Activated naive CD8-positive, alpha-beta T cell treated with anti-CD3 and anti-CD28 coated beads, Interleukin-2, amount 50 U/mL, for 24 hours (primary cell): ENCODE data around the gene TRAPPC6A.

ENCODE experiments used
- ATAC-seq: fragments of 150-1000 bp; cut with Tn5 transposase; one replicate; pipeline ENCODE4 v1.10.0; 2021
- DNase-seq: peaks from one replicate; pipeline ENCODE4 v3.0.0; 2021
- H3K27ac Mint-ChIP-seq: one replicate; pipeline ENCODE4 v1.8.0; 2021; ENCODE audit warnings: mild to moderate bottlenecking, mixed read lengths
- H3K27me3 Mint-ChIP-seq: one replicate; pipeline ENCODE4 v1.8.0; 2021; ENCODE audit warnings: mixed read lengths
- H3K36me3 Mint-ChIP-seq: one replicate; pipeline ENCODE4 v1.8.0; 2021; ENCODE audit warnings: low read depth, mixed read lengths
- H3K4me1 Mint-ChIP-seq: one replicate; pipeline ENCODE4 v1.8.0; 2021; ENCODE audit warnings: mixed read lengths
- H3K4me3 Mint-ChIP-seq: one replicate; pipeline ENCODE4 v1.8.0; 2021; ENCODE audit warnings: mild to moderate bottlenecking, moderate library complexity, mixed read lengths
- H3K9me3 Mint-ChIP-seq: one replicate; pipeline ENCODE4 v1.8.0; 2021; ENCODE audit warnings: mixed read lengths

Gene TRAPPC6A

DNA sequence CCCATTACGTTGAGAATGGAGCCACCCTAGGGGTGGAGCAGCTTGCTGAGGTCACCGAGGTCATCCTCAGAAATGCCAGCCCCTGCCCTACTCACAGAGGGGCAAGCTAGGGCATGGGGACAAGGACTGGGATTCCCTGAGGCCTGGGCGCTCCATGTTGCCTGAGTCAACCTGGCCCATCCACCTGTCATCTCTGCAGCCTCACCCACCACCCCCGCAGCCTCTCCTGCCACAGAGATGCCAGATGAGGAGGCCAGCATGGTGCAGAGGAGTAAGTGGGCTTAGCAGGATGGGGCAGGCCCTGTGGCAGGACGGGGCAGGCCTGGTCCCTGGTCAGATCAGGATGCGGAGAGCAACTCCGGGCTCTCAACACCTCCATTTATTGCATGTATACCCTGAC, 26.7 kb downstream of the TRAPPC6A start:
- Mint-ChIP-seq H3K36me3 (peaks cover 3% of the 10 kb centered on the region), H3K27me3 (peaks cover 24% of the 10 kb centered on the region), H3K9me3 (no peaks in the 10 kb centered on the region), H3K4me3 (no peak overlapping the region), H3K4me1 (peaks cover 20% of the 10 kb centered on the region), H3K27ac (no peak overlapping the region)
- DNase-seq (no peak), ATAC-seq (no peak)

DNA sequence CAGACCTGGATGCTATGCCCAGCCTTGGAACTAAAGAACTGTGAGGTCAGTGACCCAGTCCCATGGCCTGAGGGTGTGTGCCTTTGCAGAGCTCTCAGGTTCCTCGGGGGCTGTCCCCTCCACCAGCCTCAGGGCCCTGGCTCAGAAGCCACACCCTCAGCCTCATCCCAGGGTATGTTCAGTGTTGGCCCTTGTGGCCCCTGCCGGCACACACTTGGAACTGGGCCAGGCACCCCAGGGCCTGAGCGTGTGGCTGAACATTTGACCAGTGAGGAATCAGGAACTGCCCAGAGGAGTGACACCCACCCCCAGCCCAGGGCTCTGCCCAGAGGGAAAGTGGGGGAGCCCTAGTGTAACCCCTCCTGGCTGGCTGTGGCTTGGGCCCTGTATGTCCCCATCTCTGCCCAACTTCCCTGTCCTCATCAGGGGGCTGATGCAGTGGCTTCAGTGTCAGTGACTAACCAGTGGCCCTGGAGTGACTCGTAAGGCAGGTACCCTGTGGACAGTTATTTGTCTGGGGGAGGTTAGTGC, 27.2 kb downstream of the TRAPPC6A start:
- peaks cover 24% of the 10 kb centered on the region for H3K27me3 Mint-ChIP-seq
- ATAC-seq (no peak), DNase-seq (no peak)
- H3K27ac Mint-ChIP-seq, result no peak overlapping the region
- H3K9me3 Mint-ChIP-seq, result no peaks in the 10 kb centered on the region
- H3K4me1 Mint-ChIP-seq, result peaks cover 20% of the 10 kb centered on the region
- H3K36me3 Mint-ChIP-seq, result peaks cover 3% of the 10 kb centered on the region
- H3K4me3 Mint-ChIP-seq, result no peak overlapping the region

DNA sequence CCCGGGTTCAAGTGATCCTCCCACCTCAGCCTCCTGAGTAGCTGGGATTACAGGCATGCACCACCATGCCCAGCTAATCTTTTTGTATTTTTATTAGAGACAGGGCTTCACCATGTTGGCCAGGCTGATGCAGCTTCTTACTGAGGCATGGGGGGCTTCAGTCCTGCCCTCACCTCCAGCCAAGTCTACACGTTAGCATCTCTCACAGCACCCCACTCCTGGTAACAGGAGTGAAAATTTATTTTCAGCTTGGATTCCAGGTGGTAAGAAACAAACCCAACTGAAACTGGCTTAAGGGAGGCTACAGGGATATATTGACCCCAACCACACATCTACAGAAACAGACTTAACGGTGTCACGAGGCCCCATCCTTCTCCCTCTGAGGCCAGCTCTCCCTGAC, 27.9 kb downstream of the TRAPPC6A start:
- DNase-seq (no peak), ATAC-seq (no peak)
- Mint-ChIP-seq H3K4me3 (no peak overlapping the region), H3K9me3 (no peaks in the 10 kb centered on the region), H3K4me1 (peaks cover 20% of the 10 kb centered on the region), H3K27ac (no peak overlapping the region), H3K27me3 (peaks cover 21% of the 10 kb centered on the region), H3K36me3 (peaks cover 3% of the 10 kb centered on the region)

DNA sequence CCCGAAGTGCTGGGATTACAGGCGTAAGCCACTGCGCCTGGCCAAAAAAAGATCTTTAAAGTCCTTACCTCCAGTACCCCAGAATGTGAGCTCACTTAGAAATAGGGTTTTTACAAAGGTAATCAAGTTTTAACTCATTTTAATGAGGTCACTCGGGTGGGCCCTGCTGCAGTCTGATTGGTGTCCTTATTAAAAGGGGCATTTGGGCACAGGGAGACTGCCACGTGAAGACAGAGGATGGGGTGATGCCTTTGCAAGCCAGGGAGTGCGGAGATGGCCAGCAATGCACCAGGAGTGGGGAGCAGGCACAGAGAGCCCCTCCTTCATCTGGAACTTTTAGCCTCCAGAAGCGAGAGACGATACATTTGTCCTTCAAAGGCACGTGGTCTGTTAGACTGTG, 28.9 kb downstream of the TRAPPC6A start:
- no peak for ATAC-seq
- Mint-ChIP-seq H3K27ac (no peak overlapping the region), H3K4me1 (peaks cover 16% of the 10 kb centered on the region), H3K4me3 (no peak overlapping the region), H3K9me3 (no peaks in the 10 kb centered on the region), H3K27me3 (peaks cover 14% of the 10 kb centered on the region), H3K36me3 (peaks cover 3% of the 10 kb centered on the region)
- DNase-seq, result no peak

DNA sequence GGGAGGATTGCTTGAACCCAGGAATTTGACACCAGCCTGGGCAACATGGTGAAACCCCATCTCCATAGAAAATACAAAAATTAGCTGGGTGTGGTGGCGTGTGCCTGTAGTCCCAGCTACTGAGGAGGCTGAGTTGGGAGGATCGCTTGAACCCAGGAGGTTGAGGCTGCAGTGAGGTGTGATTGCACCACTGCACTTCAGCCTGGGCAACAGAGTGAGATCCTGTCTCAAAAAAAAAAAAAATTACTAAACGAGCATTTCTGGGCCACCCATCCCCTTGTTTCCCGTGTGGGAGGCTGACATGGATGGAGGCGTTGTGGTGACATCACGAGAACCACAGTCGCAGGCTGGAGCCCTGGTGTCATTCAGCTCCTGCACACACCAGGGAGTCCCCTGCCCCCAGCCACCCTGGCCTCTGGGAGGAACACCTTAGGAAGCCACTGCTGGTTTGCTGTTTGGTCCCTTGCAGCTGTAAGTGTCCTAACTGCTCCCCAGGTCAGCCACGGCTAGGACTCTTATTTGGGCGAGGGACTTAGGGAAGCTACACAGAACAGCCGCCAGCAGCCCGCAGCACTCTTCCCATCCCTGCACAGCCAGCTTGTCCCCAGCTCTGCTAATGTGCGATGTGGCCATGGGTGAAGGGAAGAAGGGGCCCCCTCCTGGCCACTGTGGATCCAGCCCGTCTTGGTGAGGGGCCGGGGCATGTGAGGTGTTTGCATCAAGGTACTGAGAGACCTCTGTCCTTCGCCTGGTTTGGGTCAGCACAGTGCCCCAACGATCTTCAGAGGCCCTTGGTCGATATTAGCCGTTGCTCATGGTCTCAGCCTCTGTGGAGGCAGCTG, 30.0 kb downstream of the TRAPPC6A start:
- peaks cover 11% of the 10 kb centered on the region for H3K4me1 Mint-ChIP-seq
- peaks cover 3% of the 10 kb centered on the region for H3K36me3 Mint-ChIP-seq
- DNase-seq (no peak), ATAC-seq (no peak)
- H3K27ac Mint-ChIP-seq, result no peak overlapping the region
- no peak overlapping the region for H3K4me3 Mint-ChIP-seq
- no peaks in the 10 kb centered on the region for H3K9me3 Mint-ChIP-seq
- peaks cover 9% of the 10 kb centered on the region for H3K27me3 Mint-ChIP-seq

DNA sequence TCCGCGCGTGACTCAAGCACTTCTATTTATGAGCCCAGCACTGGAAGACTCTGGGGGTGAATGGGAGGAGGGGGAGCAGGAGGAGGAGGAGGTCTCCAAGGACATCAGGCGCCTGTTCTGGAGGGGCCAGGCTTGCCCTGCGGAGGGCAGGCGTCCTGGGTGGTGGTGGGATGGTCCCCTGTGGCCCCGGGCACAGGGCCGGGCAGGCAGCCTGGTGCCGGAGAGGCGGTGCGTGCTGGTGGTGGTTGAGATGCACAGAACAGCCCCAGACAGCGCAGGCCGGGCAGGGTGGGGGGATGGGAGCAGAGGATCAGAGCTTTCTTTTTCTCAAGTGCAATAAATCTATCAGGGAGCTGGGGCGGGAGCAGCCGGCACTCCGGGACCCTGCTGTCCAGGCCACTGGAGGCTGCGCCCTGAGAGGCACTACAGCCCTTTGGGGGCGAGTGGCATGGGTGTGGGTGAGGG, 31.3 kb downstream of the TRAPPC6A start:
- Mint-ChIP-seq H3K36me3 (no peaks in the 10 kb centered on the region), H3K27me3 (peaks cover 4% of the 10 kb centered on the region), H3K9me3 (no peaks in the 10 kb centered on the region), H3K27ac (no peak overlapping the region), H3K4me1 (peaks cover 7% of the 10 kb centered on the region), H3K4me3 (no peak overlapping the region)
- ATAC-seq, result no peak
- no peak for DNase-seq

DNA sequence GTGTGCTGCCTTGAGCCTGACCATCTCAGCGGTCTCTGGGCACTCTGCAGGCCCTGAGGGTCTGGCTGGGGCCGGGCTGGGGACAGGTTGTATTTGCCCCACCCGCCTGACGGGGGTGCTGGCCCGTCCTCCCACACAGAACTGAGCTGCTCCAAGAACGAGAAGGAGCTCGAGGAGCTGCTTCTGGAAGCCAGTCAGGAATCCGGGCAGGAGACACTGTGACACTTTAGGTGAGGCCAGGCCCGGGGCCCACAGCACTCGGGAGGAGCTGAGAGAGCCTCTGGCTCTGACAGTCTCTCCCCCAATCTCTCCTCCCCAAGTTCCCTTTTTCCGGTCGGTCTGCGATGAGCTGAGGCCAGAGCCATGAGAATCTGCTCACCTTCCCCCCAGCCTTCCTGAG, 31.8 kb downstream of the TRAPPC6A start:
- DNase-seq (no peak), ATAC-seq (no peak)
- no peaks in the 10 kb centered on the region for H3K36me3 Mint-ChIP-seq
- H3K4me1 Mint-ChIP-seq, result peaks cover 5% of the 10 kb centered on the region
- no peak overlapping the region for H3K27ac Mint-ChIP-seq
- no peak overlapping the region for H3K4me3 Mint-ChIP-seq
- no peaks in the 10 kb centered on the region for H3K9me3 Mint-ChIP-seq
- H3K27me3 Mint-ChIP-seq, result no peaks in the 10 kb centered on the region

DNA sequence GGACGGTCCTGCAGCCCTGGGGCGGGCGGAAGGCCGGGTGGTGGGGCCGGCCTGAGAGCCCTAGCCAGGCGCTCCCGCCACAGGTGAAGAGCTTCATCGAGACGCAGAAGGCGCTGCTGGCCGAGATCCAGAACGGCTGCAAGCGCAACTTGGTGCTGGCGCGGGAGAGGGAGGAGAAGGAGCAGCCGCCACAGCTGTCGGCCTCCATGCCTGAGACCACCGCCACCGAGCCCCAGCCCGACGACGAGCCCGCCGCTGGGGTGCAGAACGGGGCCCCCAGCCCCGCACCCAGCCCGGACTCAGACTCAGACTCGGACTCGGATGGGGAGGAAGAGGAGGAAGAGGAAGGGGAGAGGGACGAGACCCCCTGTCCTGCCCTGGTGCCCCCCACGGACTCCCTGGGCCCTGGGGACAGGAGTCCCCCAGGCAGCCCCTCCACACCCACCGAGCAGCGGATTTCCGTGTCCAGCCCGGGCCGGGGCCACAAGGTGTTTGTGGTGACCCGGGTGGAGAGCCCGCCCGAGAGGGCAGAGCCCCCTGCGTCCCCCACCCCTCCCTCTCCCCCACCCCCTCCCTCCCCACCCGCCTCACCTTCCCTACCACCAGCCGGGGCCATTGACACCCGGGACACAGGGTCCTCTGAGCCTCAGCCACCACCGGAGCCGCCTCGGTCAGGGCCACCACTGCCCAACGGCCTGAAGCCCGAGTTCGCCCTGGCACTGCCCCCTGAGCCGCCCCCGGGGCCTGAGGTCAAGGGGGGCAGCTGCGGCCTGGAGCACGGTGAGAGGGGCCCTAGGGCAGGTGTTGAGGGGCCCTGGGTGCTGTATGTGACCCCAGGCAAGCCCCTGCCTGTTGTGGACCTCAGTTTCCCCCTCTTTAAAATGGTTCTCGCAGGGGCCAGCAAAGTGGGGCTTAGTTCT, 32.5 kb downstream of the TRAPPC6A start:
- H3K36me3 Mint-ChIP-seq, result no peaks in the 10 kb centered on the region

DNA sequence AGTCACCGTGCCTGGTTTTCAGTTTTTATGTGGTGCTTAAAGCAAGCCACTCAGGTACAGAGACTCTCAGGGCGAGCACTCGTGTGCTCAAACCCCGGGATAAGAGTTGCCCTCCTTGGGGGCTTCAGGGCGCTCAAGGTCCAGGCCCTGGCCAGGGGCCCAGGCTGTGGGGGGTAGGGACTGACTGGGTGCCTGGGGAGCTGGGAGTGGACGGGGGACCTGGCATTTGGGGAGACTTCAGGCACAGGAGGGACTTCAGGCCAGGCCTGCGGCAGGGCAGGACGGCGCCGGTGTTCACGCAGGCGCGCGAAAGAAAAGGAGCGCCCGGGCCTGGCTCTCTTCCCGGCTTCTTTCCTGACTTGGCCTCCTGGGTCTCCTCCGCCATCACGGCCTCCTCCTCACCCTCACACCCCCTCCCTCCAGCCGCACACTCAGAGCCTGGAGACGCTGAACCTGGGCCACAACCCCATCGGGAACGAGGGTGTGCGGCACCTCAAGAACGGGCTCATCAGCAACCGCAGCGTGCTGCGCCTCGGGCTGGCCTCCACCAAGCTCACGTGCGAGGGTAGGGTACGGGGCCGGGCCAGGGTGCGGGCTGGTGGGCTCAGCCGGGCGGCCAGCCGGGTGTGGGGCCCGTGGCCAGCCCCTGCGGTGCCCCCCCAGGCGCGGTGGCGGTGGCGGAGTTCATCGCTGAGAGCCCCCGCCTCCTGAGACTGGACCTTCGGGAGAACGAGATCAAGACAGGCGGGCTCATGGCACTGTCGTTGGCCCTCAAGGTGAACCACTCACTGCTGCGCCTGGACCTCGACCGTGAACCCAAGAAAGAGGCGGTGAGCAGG, 33.4 kb downstream of the TRAPPC6A start:
- Mint-ChIP-seq H3K4me3 (no peak overlapping the region), H3K9me3 (no peaks in the 10 kb centered on the region), H3K27me3 (no peaks in the 10 kb centered on the region), H3K36me3 (peaks cover 2% of the 10 kb centered on the region), H3K4me1 (peaks cover 5% of the 10 kb centered on the region), H3K27ac (no peak overlapping the region)
- DNase-seq, result no peak
- no peak for ATAC-seq

More for the DNA sequence above, 32.5 kb downstream of the TRAPPC6A start:
- DNase-seq (no peak), ATAC-seq (no peak)
- Mint-ChIP-seq H3K4me3 (no peak overlapping the region), H3K9me3 (no peaks in the 10 kb centered on the region), H3K4me1 (peaks cover 5% of the 10 kb centered on the region), H3K27ac (no peak overlapping the region), H3K27me3 (no peaks in the 10 kb centered on the region)

DNA sequence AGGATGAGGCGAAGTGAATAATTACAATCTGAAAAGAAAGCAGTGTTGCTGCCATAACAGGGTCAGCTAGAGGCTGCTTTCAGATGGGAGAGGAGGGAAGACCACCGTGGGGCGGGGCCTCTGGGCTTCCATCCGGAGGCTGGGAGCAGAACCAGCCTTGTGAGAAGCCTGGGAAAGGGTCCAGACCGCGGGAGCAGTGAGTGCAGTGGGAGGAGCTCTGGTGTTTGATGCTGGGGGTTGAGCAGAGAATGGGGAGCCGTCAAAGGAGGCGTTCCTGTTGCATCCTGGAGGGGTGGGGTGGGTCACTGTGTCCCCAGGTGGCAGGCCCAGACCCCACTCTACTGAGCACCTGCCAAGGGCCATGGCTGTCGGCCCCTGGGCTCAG, 35.3 kb downstream of the TRAPPC6A start:
- Mint-ChIP-seq H3K27ac (no peak overlapping the region), H3K36me3 (peaks cover 2% of the 10 kb centered on the region), H3K27me3 (no peaks in the 10 kb centered on the region), H3K4me1 (peaks cover 2% of the 10 kb centered on the region), H3K9me3 (no peaks in the 10 kb centered on the region), H3K4me3 (no peak overlapping the region)
- ATAC-seq (no peak), DNase-seq (no peak)

DNA sequence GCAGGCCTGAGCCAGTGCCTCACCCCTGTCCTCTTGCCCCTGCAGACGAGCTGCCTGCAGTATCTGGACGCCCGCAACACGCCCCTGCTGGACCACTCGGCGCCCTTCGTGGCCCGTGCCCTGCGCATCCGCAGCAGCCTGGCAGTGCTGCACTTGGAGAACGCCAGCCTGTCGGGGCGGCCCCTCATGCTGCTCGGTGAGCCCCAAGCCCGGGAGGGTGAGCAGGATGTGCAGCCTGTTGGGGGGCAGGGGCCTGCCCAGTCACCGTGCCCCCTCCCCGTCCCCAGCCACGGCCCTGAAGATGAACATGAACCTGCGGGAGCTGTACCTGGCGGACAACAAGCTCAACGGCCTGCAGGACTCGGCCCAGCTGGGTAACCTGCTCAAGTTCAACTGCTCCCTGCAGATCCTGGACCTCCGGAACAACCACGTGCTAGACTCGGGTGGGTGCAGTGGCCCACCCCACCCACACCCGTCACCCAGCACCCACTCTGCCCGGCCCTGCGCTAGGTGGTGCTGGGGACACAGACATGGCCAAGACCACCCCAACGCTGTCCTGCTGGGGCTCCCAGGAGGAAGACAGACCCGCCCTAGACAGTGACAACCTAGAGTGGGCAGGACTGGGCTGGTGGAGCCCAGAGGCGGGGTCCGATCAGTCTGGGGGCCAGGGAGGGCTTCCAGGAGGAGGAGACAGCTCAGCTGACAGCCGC, 35.9 kb downstream of the TRAPPC6A start:
- H3K36me3 Mint-ChIP-seq, result peaks cover 2% of the 10 kb centered on the region
- H3K27me3 Mint-ChIP-seq, result no peaks in the 10 kb centered on the region
- ATAC-seq, result no peak
- no peak overlapping the region for H3K4me3 Mint-ChIP-seq
- no peak overlapping the region for H3K27ac Mint-ChIP-seq
- H3K9me3 Mint-ChIP-seq, result no peaks in the 10 kb centered on the region
- peaks cover 4% of the 10 kb centered on the region for H3K4me1 Mint-ChIP-seq
- no peak for DNase-seq

DNA sequence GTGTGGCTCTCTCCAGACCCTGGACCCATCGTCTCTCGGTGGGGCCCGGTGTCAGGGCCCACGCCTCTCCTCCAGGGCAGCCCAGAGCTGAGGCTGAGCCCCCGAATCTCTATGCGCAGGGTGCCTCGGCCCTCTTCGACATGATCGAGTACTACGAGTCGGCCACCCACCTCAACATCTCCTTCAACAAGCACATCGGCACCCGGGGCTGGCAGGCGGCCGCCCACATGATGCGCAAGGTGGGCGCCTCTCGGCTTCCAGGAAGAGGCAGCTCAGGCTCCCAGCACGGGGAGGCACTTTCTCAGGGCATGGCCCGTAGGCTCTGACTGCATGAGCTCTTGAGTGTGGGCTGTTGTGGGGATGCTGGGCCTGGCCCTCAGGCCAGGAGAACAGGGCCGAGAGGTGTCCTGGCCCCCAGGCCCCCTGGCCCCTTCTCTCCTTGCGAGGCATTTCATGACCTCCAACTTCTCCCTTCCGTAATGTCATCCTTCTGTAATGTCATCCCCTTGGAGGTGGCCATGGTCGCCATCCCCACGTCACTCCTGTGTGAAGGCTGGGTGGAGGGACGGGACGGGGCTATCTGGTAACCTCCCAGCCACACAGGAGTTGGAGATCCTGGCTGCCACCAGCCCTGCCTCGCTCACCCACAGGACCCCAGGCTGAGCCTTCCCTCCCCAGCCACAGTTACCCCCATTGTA, 36.7 kb downstream of the TRAPPC6A start:
- Mint-ChIP-seq H3K4me1 (peaks cover 6% of the 10 kb centered on the region), H3K9me3 (no peaks in the 10 kb centered on the region), H3K36me3 (peaks cover 2% of the 10 kb centered on the region), H3K27ac (no peak overlapping the region), H3K4me3 (no peak overlapping the region), H3K27me3 (no peaks in the 10 kb centered on the region)
- no peak for ATAC-seq
- no peak for DNase-seq

DNA sequence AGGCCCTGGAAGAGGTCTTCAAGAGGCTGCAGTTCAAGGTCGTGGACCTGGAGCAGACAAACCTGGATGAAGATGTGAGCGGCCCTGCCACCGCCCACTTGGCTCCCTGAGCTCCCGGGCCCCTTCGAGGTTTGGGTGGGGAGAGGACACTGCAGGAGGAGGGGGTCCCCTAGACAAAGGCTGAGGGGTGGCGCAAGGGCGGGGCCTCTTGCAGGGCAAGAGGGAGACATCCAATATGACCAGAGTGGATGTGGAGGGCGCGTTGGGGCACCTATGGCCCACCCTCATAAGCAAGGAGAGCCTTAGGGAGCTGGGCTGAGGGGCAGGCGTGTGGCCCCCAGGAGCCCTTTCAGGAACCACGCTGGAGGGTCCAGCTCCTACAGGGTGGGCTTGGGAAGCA, 37.5 kb downstream of the TRAPPC6A start:
- DNase-seq (no peak), ATAC-seq (no peak)
- Mint-ChIP-seq H3K4me1 (peaks cover 6% of the 10 kb centered on the region), H3K27ac (no peak overlapping the region), H3K27me3 (no peaks in the 10 kb centered on the region), H3K36me3 (peaks cover 2% of the 10 kb centered on the region), H3K4me3 (no peak overlapping the region), H3K9me3 (no peaks in the 10 kb centered on the region)
